Naive thymus-derived CD4-positive, alpha-beta T cell (primary cell): ENCODE measurements around the gene SCN8A. TPM values are rescaled to one million over a fixed set of nuclear protein-coding genes. Genes with fewer than 3 reads are reported as not detected.

Source experiments
- ATAC-seq: fragments of 150-1000 bp; cut with Tn5 transposase; 2 replicates; pipeline ENCODE4 v1.10.0; 2021; ENCODE audit warnings: mild to moderate bottlenecking, moderate library complexity
- CTCF ChIA-PET: fragments of 350-600 bp; sonication (Branson Sonifier 250); formaldehyde crosslinking; loops from one replicate; lab custom pipeline; 2021; ENCODE audit warnings: antibody characterized with exemption; lab: Charles Lee
- POLR2A ChIA-PET: fragments of 350-600 bp; sonication (Branson Sonifier 250); formaldehyde crosslinking; loops from one replicate; lab custom pipeline; 2021; ENCODE audit warnings: antibody characterized with exemption, inconsistent platforms; lab: Charles Lee
- DNase-seq, 9 donors: peaks; one replicate each; pipeline versions ENCODE4 v3.0.0 to v3.0.0-alpha.2; 2020 to 2022; ENCODE audit warnings: mixed read lengths in 1 of 9
- H3K27ac ChIP-seq: one replicate; pipeline ENCODE4 v1.7.0; 2013; ENCODE audit warnings: mild to moderate bottlenecking, low read depth, low read length, moderate library complexity
- H3K27me3 ChIP-seq, 2 donors: one replicate each; pipeline ENCODE4 v1.7.0; 2013; ENCODE audit warnings: low read length in 2 of 2, mild to moderate bottlenecking in 2 of 2, moderate library complexity in 2 of 2; ENCODE audit not compliant: control insufficient read depth in 2 of 2, insufficient read depth in 2 of 2
- H3K36me3 ChIP-seq, 3 experiments: 1 replicate in 2 of 3; 2 replicates in 1 of 3; pipeline ENCODE4 v1.7.0; 2013; ENCODE audit warnings: low read length in 3 of 3, mild to moderate bottlenecking in 3 of 3, moderate library complexity in 1 of 3; ENCODE audit not compliant: insufficient read depth in 3 of 3, control insufficient read depth in 2 of 3
- H3K4me1 ChIP-seq, 2 donors: one replicate each; pipeline ENCODE4 v1.7.0; 2013; ENCODE audit warnings: low read length in 2 of 2, mild to moderate bottlenecking in 2 of 2, moderate library complexity in 1 of 2; ENCODE audit not compliant: control insufficient read depth in 2 of 2, insufficient read depth in 2 of 2
- H3K4me3 ChIP-seq: 2 replicates; pipeline ENCODE4 v1.7.0; 2013; ENCODE audit warnings: mild to moderate bottlenecking, low read length
- H3K9me3 ChIP-seq, 3 experiments: 1 replicate in 2 of 3; 2 replicates in 1 of 3; pipeline ENCODE4 v1.7.0; 2013; ENCODE audit warnings: low read length in 3 of 3; ENCODE audit not compliant: control insufficient read depth in 2 of 3
- H3K27ac Mint-ChIP-seq, 9 donors: one replicate each; pipeline ENCODE4 v1.8.0; 2020 to 2022; ENCODE audit warnings: mixed read lengths in 9 of 9, mild to moderate bottlenecking in 8 of 9, moderate library complexity in 5 of 9, inconsistent platforms in 2 of 9
- H3K27me3 Mint-ChIP-seq, 5 donors: one replicate each; pipeline ENCODE4 v1.8.0; 2021 to 2022; ENCODE audit warnings: mixed read lengths in 5 of 5, mild to moderate bottlenecking in 1 of 5
- H3K36me3 Mint-ChIP-seq, 5 donors: one replicate each; pipeline ENCODE4 v1.8.0; 2020 to 2022; ENCODE audit warnings: mixed read lengths in 5 of 5, mild to moderate bottlenecking in 3 of 5, inconsistent platforms in 1 of 5
- H3K4me1 Mint-ChIP-seq, 7 donors: one replicate each; pipeline ENCODE4 v1.8.0; 2020 to 2022; ENCODE audit warnings: mixed read lengths in 7 of 7, mild to moderate bottlenecking in 3 of 7, inconsistent platforms in 1 of 7
- H3K4me3 Mint-ChIP-seq, 10 donors: one replicate each; pipeline ENCODE4 v1.8.0; 2020 to 2022; ENCODE audit warnings: mild to moderate bottlenecking in 10 of 10, mixed read lengths in 10 of 10, moderate library complexity in 6 of 10, inconsistent platforms in 2 of 10
- H3K9me3 Mint-ChIP-seq, 11 donors: one replicate each; pipeline ENCODE4 v1.8.0; 2020 to 2022; ENCODE audit warnings: mixed read lengths in 11 of 11, mild to moderate bottlenecking in 4 of 11, inconsistent platforms in 1 of 11, moderate library complexity in 1 of 11
- intact Hi-C, 2 donors: fragments of 100-400 bp; cut with micrococcal nuclease; formaldehyde crosslinking; loops; one replicate each; pipeline ENCODE4 v1.15.1; 2023
- polyA plus RNA-seq, 2 donors: library from polyadenylated mRNA; unstranded; fragments of 300-500 nt; fragmentation: Illumina TruSeq; gene quantifications; one replicate each; pipeline ENCODE4 v1.2.3, GENCODE V29; 2021
- total RNA-seq, 6 experiments: library from RNA in 5 of 6; stranded (reverse) in 5 of 6; gene quantifications; 1 replicate in 5 of 6; 2 replicates in 1 of 6; pipeline ENCODE4 v1.2.3 and lab custom pipeline; 2021 to 2026

The SCN8A gene
- total and polyA plus RNA-seq, 7 experiments from 2014 or later = 0.01 to 1.1 (median 0.33) TPM

GRCh38 chr12:51753980-51754675, 163.1 kb downstream of the SCN8A start:
- Mint-ChIP-seq H3K9me3 (no peaks in the 10 kb centered on the region), H3K36me3 (no peaks in the 10 kb centered on the region), H3K27ac (no peak overlapping the region)

GRCh38 chr12:51755251-51755650, 164.2 kb downstream of the SCN8A start:
- Histone ChIP-seq H3K27me3 (no peaks in the 10 kb centered on the region), H3K4me1 (no peaks in the 10 kb centered on the region), H3K36me3 (no peaks in the 10 kb centered on the region), H3K27ac (no peak overlapping the region), H3K4me3 (no peak overlapping the region), H3K9me3 (no peaks in the 10 kb centered on the region)
- ATAC-seq (no peak), DNase-seq (no peak)
- ChIA-PET CTCF (no interaction called here), POLR2A (no interaction called here)
- Mint-ChIP-seq H3K36me3 (no peaks in the 10 kb centered on the region), H3K27me3 (peaks cover 4 to 32% (median 12%) of the 10 kb centered on the region in 5 donors), H3K4me3 (no peak overlapping the region), H3K9me3 (no peaks in the 10 kb centered on the region), H3K4me1 (no peaks in the 10 kb centered on the region), H3K27ac (no peak overlapping the region)
- intact Hi-C loops = no loop called here

More at GRCh38 chr12:51753980-51754675, 163.1 kb downstream of the SCN8A start:
- POLR2A ChIA-PET = no interaction called here
- Histone ChIP-seq H3K4me3 (no peak overlapping the region), H3K4me1 (no peaks in the 10 kb centered on the region), H3K27ac (no peak overlapping the region), H3K9me3 (no peaks in the 10 kb centered on the region), H3K36me3 (no peaks in the 10 kb centered on the region), H3K27me3 (no peaks in the 10 kb centered on the region)
- no peak overlapping the region for H3K4me3 Mint-ChIP-seq
- intact Hi-C loops = no loop called here
- DNase-seq (no peak), ATAC-seq (no peak)
- no peaks in the 10 kb centered on the region for H3K4me1 Mint-ChIP-seq
- CTCF ChIA-PET = no interaction called here
- peaks cover 8 to 36% (median 16%) of the 10 kb centered on the region in 5 donors for H3K27me3 Mint-ChIP-seq

- Mint-ChIP-seq H3K36me3 (no peaks in the 10 kb centered on the region), H3K9me3 (no peaks in the 10 kb centered on the region), H3K27ac (no peak overlapping the region), H3K4me3 (no peak overlapping the region), H3K27me3 (peaks cover 4 to 16% (median 10%) of the 10 kb centered on the region in 5 donors), H3K4me1 (no peaks in the 10 kb centered on the region)
- ChIA-PET POLR2A (no interaction called here), CTCF (no interaction called here)
- Histone ChIP-seq H3K36me3 (no peaks in the 10 kb centered on the region), H3K27ac (no peak overlapping the region), H3K9me3 (no peaks in the 10 kb centered on the region), H3K4me3 (no peak overlapping the region), H3K4me1 (no peaks in the 10 kb centered on the region), H3K27me3 (no peaks in the 10 kb centered on the region)
- DNase-seq (no peak), ATAC-seq (no peak)
- intact Hi-C loops = no loop called here
Measured at GRCh38 chr12:51759175-51759574, 168.1 kb downstream of the SCN8A start.

- ChIA-PET CTCF (no interaction called here), POLR2A (no interaction called here)
- Histone ChIP-seq H3K27me3 (no peaks in the 10 kb centered on the region), H3K9me3 (no peaks in the 10 kb centered on the region), H3K36me3 (no peaks in the 10 kb centered on the region), H3K4me1 (no peaks in the 10 kb centered on the region), H3K27ac (no peak overlapping the region), H3K4me3 (no peak overlapping the region)
- Mint-ChIP-seq H3K27me3 (peaks cover 4 to 15% (median 10%) of the 10 kb centered on the region in 5 donors), H3K4me1 (no peaks in the 10 kb centered on the region), H3K36me3 (no peaks in the 10 kb centered on the region), H3K9me3 (no peaks in the 10 kb centered on the region), H3K27ac (no peak overlapping the region), H3K4me3 (no peak overlapping the region)
- no peak for DNase-seq
- intact Hi-C loops = no loop called here
- no peak for ATAC-seq
Measured at GRCh38 chr12:51759695-51760094, 168.7 kb downstream of the SCN8A start.

GRCh38 chr12:51760231-51760630, 169.2 kb downstream of the SCN8A start:
- DNase-seq = no peak
- Histone ChIP-seq H3K4me1 (no peaks in the 10 kb centered on the region), H3K9me3 (no peaks in the 10 kb centered on the region), H3K27me3 (no peaks in the 10 kb centered on the region), H3K36me3 (no peaks in the 10 kb centered on the region), H3K27ac (no peak overlapping the region), H3K4me3 (no peak overlapping the region)
- H3K27ac Mint-ChIP-seq = no peak overlapping the region
- no peaks in the 10 kb centered on the region for H3K4me1 Mint-ChIP-seq
- no peaks in the 10 kb centered on the region for H3K36me3 Mint-ChIP-seq
- intact Hi-C loops = no loop called here
- ATAC-seq = no peak
- no peaks in the 10 kb centered on the region for H3K9me3 Mint-ChIP-seq
- ChIA-PET CTCF (no interaction called here), POLR2A (no interaction called here)
- H3K4me3 Mint-ChIP-seq = no peak overlapping the region
- peaks cover 4 to 15% (median 9%) of the 10 kb centered on the region in 5 donors for H3K27me3 Mint-ChIP-seq

- Mint-ChIP-seq H3K36me3 (no peaks in the 10 kb centered on the region), H3K9me3 (no peaks in the 10 kb centered on the region), H3K4me3 (no peak overlapping the region), H3K4me1 (no peaks in the 10 kb centered on the region), H3K27ac (no peak overlapping the region), H3K27me3 (peaks cover 0 to 4% (median 0%) of the 10 kb centered on the region in 5 donors)
- DNase-seq = no peak
- POLR2A ChIA-PET = no interaction called here
- Histone ChIP-seq H3K9me3 (no peaks in the 10 kb centered on the region), H3K27me3 (no peaks in the 10 kb centered on the region), H3K4me3 (no peak overlapping the region), H3K4me1 (no peaks in the 10 kb centered on the region), H3K36me3 (no peaks in the 10 kb centered on the region), H3K27ac (no peak overlapping the region)
- ATAC-seq = no peak
- CTCF ChIA-PET = no interaction called here
- intact Hi-C loops = no loop called here
Measured at GRCh38 chr12:51763743-51764142, 172.7 kb downstream of the SCN8A start.

- H3K36me3 ChIP-seq = no peaks in the 10 kb centered on the region
- ATAC-seq (no peak), DNase-seq (no peak)
- Mint-ChIP-seq H3K4me1 (no peaks in the 10 kb centered on the region), H3K4me3 (no peak overlapping the region), H3K27me3 (peaks cover 0 to 4% (median under 1%) of the 10 kb centered on the region in 5 donors), H3K9me3 (no peaks in the 10 kb centered on the region), H3K36me3 (peaks cover 0 to 3% (median 0%) of the 10 kb centered on the region in 5 donors), H3K27ac (no peak overlapping the region)
- intact Hi-C loops = no loop called here
- H3K27ac ChIP-seq = no peak overlapping the region
- H3K9me3 ChIP-seq = no peaks in the 10 kb centered on the region
- CTCF ChIA-PET = no interaction called here
- no peaks in the 10 kb centered on the region for H3K27me3 ChIP-seq
- no peak overlapping the region for H3K4me3 ChIP-seq
- POLR2A ChIA-PET = no interaction called here
- no peaks in the 10 kb centered on the region for H3K4me1 ChIP-seq
Measured at GRCh38 chr12:51766067-51766676, 175.1 kb downstream of the SCN8A start.
